Astrocyte (in vitro differentiated cells and primary cell): ENCODE results near the gene STK4. TPM values are rescaled to one million over a fixed set of nuclear protein-coding genes. Genes with fewer than 3 reads are reported as not detected.

Experiments
- DNase-seq: peaks from one replicate; pipeline ENCODE4 v3.0.0-alpha.2; 2010; ENCODE audit warnings: low read depth
- FAIRE-seq: peaks from 2 replicates; lab custom pipeline; 2011; peaks lifted over from hg19 to GRCh38; lab: Jason Lieb, UNC
- H2AFZ ChIP-seq: 2 replicates; pipeline ENCODE4 v1.6.0; 2012; ENCODE audit warnings: low read depth, low read length, inconsistent platforms
- H3K27ac ChIP-seq: 2 replicates; pipeline ENCODE4 v1.5.1; 2011; ENCODE audit warnings: low read depth, low read length, inconsistent platforms
- H3K27me3 ChIP-seq: 2 replicates; pipeline ENCODE4 v1.6.0; 2011; ENCODE audit warnings: low read length, inconsistent platforms; ENCODE audit not compliant: insufficient read depth
- H3K36me3 ChIP-seq: 2 replicates; pipeline ENCODE4 v1.5.1; 2011; ENCODE audit warnings: low read length, inconsistent platforms; ENCODE audit not compliant: insufficient read depth
- H3K4me1 ChIP-seq: 2 replicates; pipeline ENCODE4 v1.5.1; 2011; ENCODE audit warnings: low read length, inconsistent platforms; ENCODE audit not compliant: insufficient read depth
- H3K4me2 ChIP-seq: 2 replicates; pipeline ENCODE4 v1.6.0; 2012; ENCODE audit warnings: low read length, inconsistent platforms
- H3K4me3 ChIP-seq: 2 replicates; pipeline ENCODE4 v1.5.1; 2011; ENCODE audit warnings: low read depth, mild to moderate bottlenecking, low read length, inconsistent platforms; ENCODE audit not compliant: insufficient read depth
- H3K79me2 ChIP-seq: 2 replicates; pipeline ENCODE4 v1.6.0; 2012; ENCODE audit warnings: mild to moderate bottlenecking, low read length, inconsistent platforms; ENCODE audit not compliant: insufficient read depth
- H3K9ac ChIP-seq: 2 replicates; pipeline ENCODE4 v1.6.0; 2012; ENCODE audit warnings: mild to moderate bottlenecking, low read length, inconsistent platforms
- H3K9me3 ChIP-seq: 2 replicates; pipeline ENCODE4 v1.5.1; 2012; ENCODE audit warnings: low read depth, mild to moderate bottlenecking, low read length, inconsistent platforms; ENCODE audit not compliant: insufficient read depth
- H4K20me1 ChIP-seq: 2 replicates; pipeline ENCODE4 v1.6.0; 2012; ENCODE audit warnings: low read length, inconsistent platforms; ENCODE audit not compliant: insufficient read depth
- H3K27ac Mint-ChIP-seq: one replicate; pipeline ENCODE4 v1.8.0; 2021; ENCODE audit warnings: mild to moderate bottlenecking, mixed read lengths; ENCODE audit not compliant: unreplicated experiment
- H3K27me3 Mint-ChIP-seq: one replicate; pipeline ENCODE4 v1.8.0; 2021; ENCODE audit warnings: low read depth, mixed read lengths; ENCODE audit not compliant: unreplicated experiment
- H3K36me3 Mint-ChIP-seq: one replicate; pipeline ENCODE4 v1.8.0; 2021; ENCODE audit warnings: low read depth, mixed read lengths; ENCODE audit not compliant: unreplicated experiment
- H3K4me1 Mint-ChIP-seq: one replicate; pipeline ENCODE4 v1.8.0; 2021; ENCODE audit warnings: low read depth, mixed read lengths; ENCODE audit not compliant: unreplicated experiment
- H3K4me3 Mint-ChIP-seq: one replicate; pipeline ENCODE4 v1.8.0; 2021; ENCODE audit warnings: mild to moderate bottlenecking, moderate library complexity, mixed read lengths; ENCODE audit not compliant: unreplicated experiment
- H3K9me3 Mint-ChIP-seq: one replicate; pipeline ENCODE4 v1.8.0; 2021; ENCODE audit warnings: mild to moderate bottlenecking, mixed read lengths; ENCODE audit not compliant: unreplicated experiment
- CTCF ChIP-seq: IDR thresholded peaks from 2 replicates; pipeline ENCODE4 v1.5.1; 2011; ENCODE audit warnings: low read depth, mild to moderate bottlenecking, inconsistent platforms, low read length, moderate library complexity; ENCODE audit not compliant: insufficient read depth
- EZH2 ChIP-seq: IDR thresholded peaks from 2 replicates; pipeline ENCODE4 v1.6.1; 2012; ENCODE audit warnings: mild to moderate bottlenecking, low read length, inconsistent platforms; ENCODE audit not compliant: insufficient read depth
- total RNA-seq: library from RNA; stranded (reverse); gene quantifications from 2 replicates; pipeline ENCODE4 v1.2.1, GENCODE V29; 2021

The STK4 gene
- total RNA-seq, 1 donor from 2014 or later = 41.4 TPM

GRCh38 chr20:45055056-45055455 lies 88.7 kb downstream of the STK4 start:
- Histone ChIP-seq H3K79me2 (peaks cover 4% of the 10 kb centered on the region), H3K27ac (no peak overlapping the region), H3K4me2 (no peak overlapping the region), H3K9ac (no peak overlapping the region), H3K27me3 (no peaks in the 10 kb centered on the region), H3K4me3 (no peak overlapping the region), H4K20me1 (no peaks in the 10 kb centered on the region), H2AFZ (no peak overlapping the region), H3K4me1 (peaks cover 24% of the 10 kb centered on the region), H3K36me3 (peaks cover 5% of the 10 kb centered on the region), H3K9me3 (no peaks in the 10 kb centered on the region)
- no peak overlapping the region for H3K27ac Mint-ChIP-seq
- H3K9me3 Mint-ChIP-seq = no peaks in the 10 kb centered on the region
- peaks cover 60% of the 10 kb centered on the region for H3K4me1 Mint-ChIP-seq
- H3K4me3 Mint-ChIP-seq = no peak overlapping the region
- H3K27me3 Mint-ChIP-seq = no peaks in the 10 kb centered on the region
- H3K36me3 Mint-ChIP-seq = no peaks in the 10 kb centered on the region
- DNase-seq (no peak), FAIRE-seq (no peak)
- TF ChIP-seq EZH2 = no peak
- no peak for TF ChIP-seq CTCF

- Histone ChIP-seq H3K4me3 (no peak overlapping the region), H3K36me3 (peaks cover 5% of the 10 kb centered on the region), H4K20me1 (no peaks in the 10 kb centered on the region), H2AFZ (no peak overlapping the region), H3K79me2 (peaks cover 4% of the 10 kb centered on the region), H3K4me1 (peaks cover 35% of the 10 kb centered on the region), H3K27me3 (no peaks in the 10 kb centered on the region), H3K27ac (no peak overlapping the region), H3K4me2 (no peak overlapping the region), H3K9me3 (no peaks in the 10 kb centered on the region), H3K9ac (no peak overlapping the region)
- Mint-ChIP-seq H3K27me3 (no peaks in the 10 kb centered on the region), H3K4me1 (peaks cover 67% of the 10 kb centered on the region), H3K27ac (no peak overlapping the region), H3K9me3 (no peaks in the 10 kb centered on the region), H3K36me3 (no peaks in the 10 kb centered on the region), H3K4me3 (no peak overlapping the region)
- TF ChIP-seq EZH2 (no peak), CTCF (no peak)
- DNase-seq = no peak
- no peak for FAIRE-seq
Measured at GRCh38 chr20:45056473-45057173, 90.3 kb downstream of the STK4 start.

GRCh38 chr20:45058168-45058850 lies 92.0 kb downstream of the STK4 start:
- Histone ChIP-seq H3K4me3 (no peak overlapping the region), H3K4me2 (no peak overlapping the region), H3K36me3 (peaks cover 5% of the 10 kb centered on the region), H3K27ac (no peak overlapping the region), H3K79me2 (no peaks in the 10 kb centered on the region), H2AFZ (no peak overlapping the region), H4K20me1 (no peaks in the 10 kb centered on the region), H3K9ac (no peak overlapping the region), H3K9me3 (no peaks in the 10 kb centered on the region), H3K4me1 (peaks cover 32% of the 10 kb centered on the region), H3K27me3 (no peaks in the 10 kb centered on the region)
- no peak for DNase-seq
- peaks cover 2% of the 10 kb centered on the region for H3K36me3 Mint-ChIP-seq
- FAIRE-seq = no peak
- no peaks in the 10 kb centered on the region for H3K27me3 Mint-ChIP-seq
- H3K9me3 Mint-ChIP-seq = no peaks in the 10 kb centered on the region
- no peak for TF ChIP-seq CTCF
- no peak for TF ChIP-seq EZH2
- H3K4me3 Mint-ChIP-seq = no peak overlapping the region
- H3K4me1 Mint-ChIP-seq = peaks cover 58% of the 10 kb centered on the region
- H3K27ac Mint-ChIP-seq = peak overlapping the region; percentile 86
